HG02678 (cell line): ENCODE results near the gene MALL.
"Not testable (repeated sequence)": the region's sequence is repeated elsewhere in the genome, so short reads cannot be mapped to it uniquely, and the experiment has no call there.

Source experiments
- ATAC-seq: cut with Tn5 transposase; IDR thresholded peaks from one replicate; pipeline ENCODE4 v1.9.1; 2021; ENCODE audit warnings: mild to moderate bottlenecking, moderate library complexity; ENCODE audit not compliant: unreplicated experiment

Gene MALL

DNA sequence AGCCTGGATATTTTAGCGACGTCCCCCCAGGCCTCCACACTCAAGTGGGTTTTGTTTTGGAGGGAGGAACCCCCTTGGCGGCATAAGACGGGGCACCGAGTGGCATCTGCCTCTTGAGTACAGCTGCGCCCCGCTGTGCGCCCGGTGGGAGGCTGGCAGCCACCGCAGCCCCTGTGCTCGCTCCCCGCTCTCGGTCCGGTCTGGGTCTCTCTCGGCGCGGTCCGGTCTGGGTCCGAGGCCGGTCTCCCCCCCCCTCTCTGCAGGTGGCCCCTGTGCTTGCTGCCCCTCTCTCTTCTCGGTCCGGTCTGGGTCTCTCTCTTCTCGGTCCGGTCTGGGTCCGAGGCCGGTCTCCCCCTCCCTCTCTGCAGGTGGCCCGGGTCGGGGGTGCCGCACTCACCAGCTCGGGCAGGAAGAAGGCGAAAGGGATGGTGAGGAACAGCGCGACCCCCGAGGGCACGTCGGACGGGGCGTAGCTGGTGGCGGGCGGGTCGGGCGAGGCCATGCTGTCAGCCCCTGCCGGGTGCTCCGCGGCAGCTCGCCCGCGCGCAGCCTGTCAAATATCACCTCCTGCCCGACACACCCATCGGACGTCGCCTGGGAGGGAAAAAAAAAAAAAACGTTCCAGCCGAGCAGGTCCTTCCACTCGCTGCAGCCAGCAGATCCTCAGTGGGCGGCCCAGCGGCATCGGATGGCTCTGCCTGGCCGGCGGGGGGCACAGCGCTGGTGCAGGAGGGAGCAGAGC is at the start of gene MALL:
Gene MALL (minus strand): TSS at position 532 of the 742 bp plus-strand sequence. CDS start 30 bp downstream, at position 502.
- no peak for ATAC-seq

DNA sequence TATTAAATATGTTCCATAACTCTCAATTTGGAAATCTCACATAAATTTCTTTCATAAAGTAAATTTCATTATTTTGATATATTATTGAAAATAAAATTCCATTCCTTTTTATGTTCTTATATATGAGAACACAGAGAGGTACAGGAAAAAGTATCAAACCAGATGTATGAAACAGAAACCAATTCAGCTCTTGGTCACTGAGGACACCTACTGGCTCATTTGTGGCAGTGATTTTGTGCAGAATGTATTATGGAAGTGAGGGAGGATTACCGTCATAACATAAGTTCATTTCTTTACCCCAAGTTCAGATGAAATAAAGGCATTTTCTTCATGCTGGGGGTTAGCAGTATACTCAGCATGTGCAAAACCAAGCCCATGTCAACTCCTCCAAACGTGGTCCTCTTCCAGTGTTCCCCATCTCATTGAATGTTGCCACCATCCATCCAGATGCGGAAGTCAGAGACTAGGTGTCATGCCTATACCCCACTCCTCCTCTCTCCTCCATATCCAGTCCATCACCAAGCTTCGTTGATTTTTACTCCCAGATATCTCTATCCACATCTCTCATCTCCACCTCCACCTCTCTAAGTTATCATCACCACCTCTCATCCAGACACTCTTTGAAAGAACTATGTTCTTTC is 41.7 kb upstream of the MALL start:
- ATAC-seq: peak; percentile 90

DNA sequence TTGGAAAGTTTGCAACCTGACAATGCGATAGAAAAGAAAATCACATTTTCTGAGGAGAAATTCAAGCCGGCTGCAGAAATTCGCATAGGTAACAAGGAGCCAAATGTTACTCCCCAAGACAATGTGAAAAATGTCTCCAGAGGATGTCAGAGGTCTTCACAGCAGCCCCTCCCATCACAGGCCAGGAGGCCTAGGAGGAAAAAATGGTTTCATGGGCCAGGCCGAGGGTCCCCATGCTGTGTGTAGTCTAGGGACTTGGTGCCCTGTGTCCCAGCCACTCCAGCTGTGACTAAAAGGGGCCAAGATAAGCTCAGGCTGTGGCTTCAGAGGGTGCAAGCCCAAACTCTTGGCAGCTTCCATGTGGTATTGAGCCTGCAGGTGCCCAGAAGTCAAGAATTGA is 39.2 kb upstream of the MALL start:
- ATAC-seq: not testable (repeated sequence)

DNA sequence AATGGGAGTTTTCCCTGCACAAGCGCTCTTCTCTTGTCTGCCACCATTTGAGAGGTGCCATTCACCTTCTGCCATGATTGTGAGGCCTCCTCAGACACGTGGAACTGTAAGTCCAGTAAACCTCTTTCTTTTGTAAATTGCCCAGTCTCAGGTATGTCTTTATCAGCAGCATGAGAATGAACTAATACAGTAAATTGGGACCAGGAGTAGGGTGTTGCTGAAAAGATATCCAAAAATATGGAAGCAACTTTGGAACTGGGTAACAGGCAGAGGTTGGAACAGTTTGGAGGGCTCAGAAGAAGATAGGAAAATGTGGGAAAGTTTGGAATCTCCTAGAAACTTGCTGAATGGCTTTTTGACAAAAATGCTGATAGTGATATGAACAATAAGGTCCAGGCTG is 38.6 kb upstream of the MALL start:
- not testable (repeated sequence) for ATAC-seq

DNA sequence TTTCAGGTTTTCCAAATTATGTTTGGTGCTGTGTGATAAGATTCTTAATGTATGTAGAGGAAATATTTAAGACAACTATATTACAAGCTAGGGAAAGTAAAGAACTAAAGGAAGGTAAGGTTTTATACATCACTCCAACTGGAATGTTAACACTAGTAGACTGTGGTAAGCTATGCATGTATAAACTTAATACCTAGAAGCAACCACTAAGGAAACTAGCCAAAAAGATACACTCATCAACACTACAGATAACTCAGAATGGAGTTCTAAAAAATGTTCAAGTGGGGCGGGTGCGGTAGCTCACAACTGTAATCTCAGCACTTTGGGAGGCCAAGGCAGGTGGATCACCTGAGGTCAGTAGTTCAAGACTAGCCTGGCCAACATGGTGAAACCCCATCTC is 37.8 kb upstream of the MALL start:
- ATAC-seq: no peak

DNA sequence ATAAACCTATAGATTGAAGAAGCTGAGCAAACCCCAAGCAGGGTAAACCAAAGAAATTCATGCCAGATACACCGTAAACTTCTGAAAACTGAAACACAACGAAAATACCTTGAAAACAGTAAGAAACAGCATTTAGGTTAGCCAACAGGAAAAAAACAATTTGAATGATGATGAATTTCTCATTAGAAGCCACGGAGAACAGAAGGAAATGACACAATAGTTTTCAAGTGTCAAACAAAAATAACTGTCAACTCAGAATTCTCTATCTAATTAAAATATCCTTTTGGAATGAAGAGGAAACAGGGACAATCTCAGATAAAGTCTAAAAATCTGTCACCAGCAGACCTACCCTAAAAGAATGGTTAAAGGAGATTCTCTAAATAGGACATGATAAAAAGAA is 37.3 kb upstream of the MALL start:
- no peak for ATAC-seq

DNA sequence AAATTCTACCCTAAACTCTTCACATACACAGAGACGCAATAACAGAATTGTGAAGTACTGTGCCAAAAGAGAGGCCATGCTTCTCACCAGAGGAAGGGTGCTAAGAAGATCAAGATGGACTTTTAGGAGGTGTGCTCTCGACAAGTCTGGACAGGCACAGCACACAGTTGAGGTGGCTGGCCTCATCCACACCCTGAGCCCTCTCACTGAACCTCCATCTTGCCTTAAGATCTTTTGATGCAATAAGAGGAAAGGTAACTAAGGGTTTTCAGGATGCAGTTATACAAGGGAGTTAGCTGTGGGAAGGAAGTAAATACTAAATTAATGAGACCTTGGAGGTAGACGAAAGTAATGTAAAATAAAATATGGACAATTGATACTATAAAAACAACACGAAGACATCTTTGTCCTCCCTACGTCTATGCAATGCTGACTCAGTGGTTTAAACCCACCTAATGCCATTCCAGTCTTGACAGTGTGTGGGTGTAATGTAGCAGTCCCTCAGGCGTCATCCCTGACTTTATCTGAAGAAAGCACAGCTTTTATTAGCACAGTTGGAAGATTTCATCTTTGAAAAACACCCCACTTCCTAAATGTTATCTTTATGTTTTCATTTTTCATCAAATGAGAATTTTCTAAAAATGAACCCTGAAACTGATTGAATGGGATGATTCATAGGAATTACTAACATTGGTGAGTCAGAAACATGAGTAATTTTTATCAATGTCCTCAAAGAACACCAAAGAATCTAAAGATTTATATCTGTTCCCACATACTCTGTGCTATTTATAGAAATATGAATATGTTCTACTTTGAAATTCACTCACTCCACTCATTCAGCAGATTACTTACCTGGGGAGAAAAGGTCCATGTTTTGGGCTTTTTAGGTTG is 34.0 kb upstream of the MALL start:
- no peak for ATAC-seq

DNA sequence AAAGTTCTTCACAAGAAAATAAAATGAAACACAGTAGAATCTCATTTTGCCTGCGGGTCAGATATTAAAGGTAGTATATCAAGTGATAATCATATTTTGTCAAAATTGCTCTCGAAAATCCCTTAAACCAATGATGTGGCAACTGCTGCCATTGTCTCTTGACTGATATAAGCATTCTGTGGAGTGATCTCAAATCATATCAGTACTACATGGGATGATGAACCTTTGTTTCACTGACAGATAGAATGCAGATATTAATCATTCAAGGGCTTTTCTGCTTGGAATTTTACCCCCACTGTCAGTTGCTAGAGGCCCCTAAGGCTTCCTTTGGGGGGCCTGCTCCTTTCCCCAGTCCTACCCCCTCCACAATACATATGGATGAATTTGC is 31.3 kb upstream of the MALL start:
- no peak for ATAC-seq

DNA sequence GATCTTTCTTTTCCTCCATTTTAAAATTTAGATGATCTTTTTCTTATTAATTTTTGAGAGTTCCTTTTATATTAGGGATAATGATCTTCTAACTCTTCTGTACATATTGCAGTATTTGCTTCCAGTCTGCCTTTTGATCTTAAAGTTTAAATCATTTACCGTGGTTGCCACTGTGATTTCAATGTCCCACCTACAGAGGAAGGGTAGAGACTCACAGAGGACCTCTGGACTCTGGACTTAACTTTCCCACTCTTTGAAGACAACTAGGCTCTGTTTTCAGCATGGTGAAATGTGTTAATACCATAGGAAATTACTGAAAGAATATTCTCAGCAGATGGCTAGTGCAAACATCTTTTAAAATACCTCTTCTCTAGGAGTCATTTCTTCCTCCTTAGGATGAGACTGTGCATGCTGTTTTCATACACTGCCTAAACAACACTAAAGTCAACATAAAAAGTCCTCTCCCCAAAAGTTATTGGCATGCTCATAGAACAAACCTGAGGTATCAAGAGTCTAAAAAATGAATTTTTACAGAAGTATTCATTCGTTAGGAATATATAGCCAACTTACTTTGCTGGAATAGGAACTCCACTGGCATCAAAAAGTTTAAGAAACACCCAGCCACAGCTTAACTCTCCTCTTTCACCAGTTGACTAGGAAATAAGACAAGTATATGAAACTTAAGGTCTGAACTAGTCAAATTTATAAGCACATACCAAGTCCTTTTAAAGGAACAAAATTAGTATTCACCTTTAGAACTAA is 30.7 kb upstream of the MALL start:
- no peak for ATAC-seq

DNA sequence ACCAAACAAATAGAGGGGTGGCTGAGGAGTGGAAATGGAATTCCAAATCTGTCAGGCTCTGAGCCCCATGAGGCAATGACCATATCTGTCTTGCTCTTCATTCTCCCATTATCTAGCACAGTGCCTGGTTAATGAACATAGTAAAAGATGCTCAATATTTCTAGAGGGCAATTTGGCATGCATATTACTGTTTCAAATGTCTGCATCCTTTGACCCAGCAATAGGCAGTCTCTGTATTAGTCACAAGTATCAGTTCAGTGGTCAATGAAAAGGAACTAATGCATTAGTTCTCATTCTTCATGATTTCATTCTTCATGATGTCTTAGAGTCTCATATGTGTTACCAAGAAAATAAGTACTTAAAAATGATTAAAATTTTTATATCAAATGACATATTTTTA is 28.4 kb upstream of the MALL start:
- no peak for ATAC-seq

DNA sequence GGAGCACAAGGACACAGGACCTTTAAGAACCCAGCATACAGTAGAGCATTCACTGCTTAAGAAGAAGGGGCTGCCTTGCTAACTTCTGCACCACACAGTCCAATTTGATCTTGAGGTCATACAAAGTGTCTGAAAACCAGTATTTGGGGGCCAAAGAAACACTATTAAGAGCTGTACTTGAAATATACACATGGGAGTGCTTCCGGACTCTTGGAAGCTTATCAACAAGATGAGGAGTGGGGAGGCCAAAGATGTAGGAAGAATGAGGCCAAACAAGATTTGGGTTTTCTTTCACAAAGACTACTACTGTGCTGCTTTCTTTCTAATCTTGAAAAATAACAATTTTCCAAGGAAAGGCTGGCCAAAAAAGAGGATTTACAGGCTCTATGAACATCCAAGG is 24.8 kb upstream of the MALL start:
- ATAC-seq: no peak

DNA sequence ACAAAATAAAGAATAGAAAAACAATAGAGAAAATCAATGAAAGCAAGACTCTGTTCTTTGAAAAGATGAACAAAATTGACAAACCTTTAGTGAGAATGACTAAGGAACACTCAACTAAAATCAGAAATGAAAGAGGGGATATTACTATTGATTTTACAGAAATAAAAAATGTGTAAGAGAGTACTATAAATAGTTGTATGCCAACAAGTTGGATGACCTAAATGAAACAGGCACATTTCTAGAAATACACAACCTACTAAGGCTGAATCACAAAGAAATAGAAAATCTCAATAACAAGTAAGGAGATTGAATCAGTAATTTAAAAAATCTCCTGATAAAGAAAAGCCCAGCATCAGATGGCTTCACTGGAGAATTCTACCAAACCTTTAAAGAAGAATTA is 18.4 kb upstream of the MALL start:
- ATAC-seq: no peak

DNA sequence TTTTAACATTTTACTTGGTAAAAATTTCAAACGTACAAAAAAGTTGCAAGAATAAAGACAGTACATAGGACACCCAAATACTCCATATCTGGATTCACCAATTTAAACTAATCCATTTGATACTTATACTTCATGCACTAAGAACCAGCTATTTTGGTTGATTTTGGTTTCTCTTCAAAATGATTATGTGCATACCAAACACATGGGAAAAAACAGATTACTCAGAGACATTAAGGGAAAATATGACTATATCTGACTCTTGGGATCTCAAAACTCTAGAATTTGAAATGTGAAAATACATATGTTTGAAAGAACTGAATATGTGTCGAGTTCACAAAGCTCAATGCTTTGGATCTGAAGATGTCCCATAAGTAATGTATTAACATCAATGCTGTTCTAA is 15.5 kb upstream of the MALL start:
- no peak for ATAC-seq

DNA sequence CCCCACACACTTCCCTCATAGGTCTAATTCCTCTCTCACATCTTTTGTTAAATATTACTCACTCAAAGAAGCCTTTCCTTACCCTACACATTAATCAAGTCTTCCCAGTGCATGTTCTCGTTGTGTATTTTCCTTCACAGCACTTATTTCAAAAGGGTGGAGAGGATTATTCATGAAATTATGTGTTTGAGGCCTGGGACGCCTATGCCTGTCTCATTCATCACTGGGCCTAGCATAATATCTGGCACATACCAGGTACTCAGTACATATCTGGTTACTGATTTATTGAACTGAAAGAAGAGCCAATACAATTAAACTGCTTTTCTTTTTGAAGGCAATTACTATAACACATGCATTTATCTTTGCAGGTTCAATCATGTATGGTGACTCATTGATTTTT is 15.1 kb upstream of the MALL start:
- ATAC-seq: no peak

DNA sequence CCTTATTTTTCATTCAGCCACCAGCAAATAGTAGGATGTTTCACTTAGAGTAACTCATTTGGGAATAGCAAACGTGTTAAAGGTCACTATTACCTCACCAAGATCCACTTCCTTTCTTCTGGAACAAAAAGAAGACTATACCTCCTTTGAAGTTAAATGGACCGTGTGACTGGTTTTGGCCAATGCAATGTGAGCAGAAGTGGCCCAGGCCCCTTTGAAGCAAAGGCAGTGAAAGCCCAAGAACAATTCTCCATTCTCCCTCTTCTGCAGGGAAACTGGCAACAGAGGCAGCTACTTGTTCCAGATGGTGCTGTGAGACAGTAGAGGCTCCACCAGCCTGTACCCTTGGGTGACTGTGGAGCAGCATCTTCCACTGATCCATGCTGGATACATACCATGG is 11.3 kb upstream of the MALL start:
- no peak for ATAC-seq

DNA sequence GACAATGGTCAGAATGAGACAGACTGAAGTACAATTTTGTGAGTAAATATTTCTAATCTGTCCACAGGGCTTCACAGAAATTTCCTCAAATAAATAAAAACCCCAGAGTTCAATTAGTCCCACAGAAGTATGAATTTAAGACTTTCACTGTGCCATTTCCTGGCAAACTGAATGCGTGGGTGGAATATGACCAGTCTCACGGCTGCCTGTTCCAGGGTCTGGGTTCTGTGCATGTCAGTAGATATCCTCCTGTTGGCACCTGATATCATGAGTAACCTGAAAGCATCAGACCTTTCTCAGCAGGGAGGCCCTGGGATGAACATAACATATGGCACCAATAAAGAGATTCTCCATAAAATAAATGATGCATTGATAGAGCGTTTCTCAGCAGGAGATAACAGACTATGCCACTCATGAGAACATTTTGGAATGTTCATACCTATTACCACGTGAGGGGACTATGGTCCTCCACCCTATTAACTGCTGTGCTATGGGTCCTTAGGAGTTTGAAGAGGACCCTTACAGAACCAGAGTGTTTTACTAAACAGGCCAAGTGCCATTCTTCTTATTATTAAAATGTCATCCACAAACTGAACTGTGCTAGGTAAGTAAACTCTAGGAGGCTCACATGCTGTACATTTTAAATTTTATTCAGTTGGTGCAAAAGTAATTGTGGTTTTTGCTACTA is 10.6 kb upstream of the MALL start:
- ATAC-seq: no peak

DNA sequence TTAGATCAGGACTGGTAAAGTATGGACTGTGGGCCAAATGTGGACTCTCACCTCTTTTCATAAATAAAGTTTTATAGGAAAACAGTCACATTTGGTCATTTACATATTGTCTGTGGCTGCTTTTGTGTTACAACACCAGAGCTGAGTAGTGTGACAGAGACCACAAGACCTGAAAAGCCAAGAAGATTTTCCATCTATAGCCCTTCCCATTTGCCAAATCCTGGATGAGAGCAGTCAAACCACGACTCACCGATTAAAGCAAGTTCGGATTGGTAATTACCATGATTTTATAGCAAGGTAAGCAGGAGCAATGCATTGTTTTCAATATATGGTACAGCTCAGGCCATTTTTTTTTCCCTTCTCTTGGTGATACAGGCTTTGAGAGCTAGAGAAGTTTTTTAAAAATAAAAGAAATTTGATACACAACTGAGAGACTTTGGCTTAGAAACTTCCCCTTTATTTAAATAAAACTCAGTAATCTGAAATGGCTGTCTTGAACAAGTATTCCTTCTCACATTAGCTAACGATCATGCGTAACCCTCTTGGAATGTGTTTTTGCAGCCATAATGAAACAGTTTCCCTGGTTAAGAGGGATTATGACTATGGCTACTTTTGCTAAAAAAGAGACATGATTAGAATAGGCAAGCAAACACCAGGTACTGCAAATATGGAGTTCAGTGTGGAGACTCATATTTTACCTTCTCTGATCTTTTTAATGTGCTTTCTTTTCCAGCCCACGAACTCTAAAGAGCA is 9.5 kb upstream of the MALL start:
- ATAC-seq: no peak

DNA sequence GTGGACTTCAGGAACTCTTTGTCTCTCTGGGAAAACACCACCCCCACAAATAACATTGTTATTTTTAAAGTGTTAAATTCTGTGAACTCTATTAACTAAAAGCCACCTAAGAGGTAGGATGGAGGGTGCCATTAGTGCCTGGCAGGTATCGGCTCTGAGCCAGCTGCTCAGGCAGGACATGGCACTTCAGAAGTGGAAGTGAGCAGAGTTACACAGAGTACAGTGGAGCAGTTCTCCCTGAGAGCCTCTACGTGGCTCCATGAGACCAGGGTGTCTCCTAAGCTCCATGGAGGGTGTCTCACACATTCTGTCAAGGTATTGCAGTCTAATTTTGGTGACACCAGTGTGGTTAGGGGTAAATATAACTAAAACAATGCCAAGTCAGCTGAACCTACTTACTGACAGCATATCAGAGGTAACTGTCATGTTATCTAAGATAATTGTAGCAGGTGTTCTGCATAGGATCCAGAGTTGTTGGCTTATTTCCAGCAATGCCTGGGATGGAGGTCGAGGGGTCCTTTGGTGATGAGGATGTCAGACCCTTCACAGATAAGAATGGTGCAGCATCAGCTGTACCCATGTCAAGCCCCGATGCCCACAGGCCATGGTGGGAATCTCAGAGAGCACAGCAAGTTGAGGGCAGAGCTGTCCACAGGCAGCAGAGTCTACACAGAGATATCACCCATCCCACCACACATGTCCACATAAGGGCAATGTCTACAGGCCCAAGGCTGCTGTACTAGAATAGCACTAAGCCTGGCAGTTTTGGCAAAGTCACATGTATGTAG is 8.6 kb upstream of the MALL start:
- ATAC-seq: no peak

DNA sequence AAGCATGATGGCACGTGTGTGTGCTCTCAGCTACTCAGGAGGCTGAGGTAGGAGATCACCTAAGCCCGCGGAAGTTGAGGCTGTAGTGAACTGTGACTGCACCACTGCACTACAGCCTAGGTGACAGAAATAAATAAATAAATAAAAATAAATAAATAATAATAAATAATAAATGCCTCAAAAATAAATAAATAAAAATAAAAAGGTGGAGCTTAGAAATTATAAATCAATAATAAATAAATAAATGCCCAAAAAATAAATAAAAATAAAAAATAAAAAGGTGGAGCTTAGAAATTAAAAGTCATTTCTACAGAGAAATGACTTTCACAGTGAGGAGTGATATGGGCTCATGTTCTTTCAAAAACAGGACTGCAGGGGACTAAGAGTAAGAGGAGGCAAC is 6.0 kb upstream of the MALL start:
- ATAC-seq: no peak
